ENCODE results near the gene NOPCHAP1.

- TF ChIP-seq CTCF (IDR thresholded peaks at IDR 0.05) (no peak), EP300 (IDR thresholded peaks at IDR 0.05) (no peak)
These were observed 47.0 kb upstream of the NOPCHAP1 start for GRCh38 chr12:104939089-104939488.

Measured in ovary (tissue), 3 donors.